Activated T-cell treated with anti-CD3 and anti-CD28 coated beads, Interleukin-2, amount 50 U/mL, for 4 hours (primary cell): ENCODE measurements around the gene GYS1. TPM values are rescaled to one million over a fixed set of nuclear protein-coding genes. Genes with fewer than 3 reads are reported as not detected.
A peak's percentile ranks its signal among the peaks of the same experiment; 100 is the strongest.

Experiments used
- ATAC-seq, 2 donors: fragments of 200-7000 bp; cut with Tn5 transposase; one replicate each; pipeline ENCODE4 v1.10.0; 2021
- DNase-seq: peaks from one replicate; pipeline ENCODE4 v3.0.0-alpha.2; 2020
- H3K27me3 Mint-ChIP-seq: one replicate; pipeline ENCODE4 v1.8.0; 2021; ENCODE audit warnings: low read depth, mixed read lengths
- H3K36me3 Mint-ChIP-seq: one replicate; pipeline ENCODE4 v1.8.0; 2022; ENCODE audit warnings: mixed read lengths; ENCODE audit not compliant: insufficient read depth
- H3K4me1 Mint-ChIP-seq: one replicate; pipeline ENCODE4 v1.8.0; 2021; ENCODE audit warnings: low read depth, mixed read lengths
- H3K4me3 Mint-ChIP-seq: one replicate; pipeline ENCODE4 v1.8.0; 2021; ENCODE audit warnings: mild to moderate bottlenecking, moderate library complexity, mixed read lengths
- H3K9me3 Mint-ChIP-seq: one replicate; pipeline ENCODE4 v1.8.0; 2021; ENCODE audit warnings: mixed read lengths
- total RNA-seq, 3 donors: library from RNA; stranded (reverse); gene quantifications; one replicate each; pipeline ENCODE4 v1.2.1, GENCODE V29; 2021

The GYS1 gene
- total RNA-seq, 3 donors from 2014 or later, result 34.5 to 41.1 (median 35.5) TPM

DNA sequence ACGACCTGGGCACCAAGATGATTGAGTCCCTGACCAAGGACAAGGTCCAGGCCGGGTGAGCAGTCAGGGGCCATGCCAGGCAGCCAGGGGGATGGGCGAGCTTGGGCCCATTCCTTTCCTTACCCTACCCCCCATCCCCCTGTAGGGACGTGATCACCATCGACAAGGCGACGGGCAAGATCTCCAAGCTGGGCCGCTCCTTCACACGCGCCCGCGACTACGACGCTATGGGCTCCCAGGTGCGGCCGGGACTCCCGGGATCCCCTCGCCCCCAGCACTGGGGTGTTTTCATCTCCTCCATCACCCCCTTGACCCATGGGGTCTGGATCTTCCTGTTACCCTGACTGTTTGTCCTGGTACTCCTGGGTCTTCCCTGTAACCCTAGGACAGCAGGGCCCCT lies 16.7 kb upstream of the GYS1 start:
- Mint-ChIP-seq H3K27me3 (no peaks in the 10 kb centered on the region), H3K4me3 (no peak overlapping the region), H3K9me3 (no peaks in the 10 kb centered on the region), H3K36me3 (peaks cover 12% of the 10 kb centered on the region), H3K4me1 (no peaks in the 10 kb centered on the region)
- no peak for DNase-seq
- no peak for ATAC-seq

DNA sequence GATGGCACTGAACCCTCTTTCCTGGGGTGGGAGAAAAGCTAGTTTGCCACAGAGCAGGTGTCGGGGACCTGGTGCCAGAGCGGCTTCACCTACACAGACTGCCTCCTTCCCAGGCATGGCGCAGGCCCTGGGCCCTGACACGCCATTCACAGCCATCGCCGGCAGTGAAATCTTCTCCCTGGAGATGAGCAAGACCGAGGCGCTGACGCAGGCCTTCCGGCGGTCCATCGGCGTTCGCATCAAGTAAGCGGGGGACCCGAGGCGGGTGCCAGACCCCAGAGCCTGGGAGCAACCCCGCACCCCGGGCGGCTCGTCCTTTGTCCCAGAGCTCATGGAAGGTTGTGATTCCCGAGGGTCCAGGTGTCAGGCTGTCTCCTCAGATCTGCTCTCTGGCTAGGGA lies 13.8 kb upstream of the GYS1 start:
- Mint-ChIP-seq H3K4me3 (no peak overlapping the region), H3K36me3 (peaks cover 14% of the 10 kb centered on the region), H3K9me3 (no peaks in the 10 kb centered on the region), H3K27me3 (no peaks in the 10 kb centered on the region), H3K4me1 (no peaks in the 10 kb centered on the region)
- no peak for ATAC-seq
- no peak for DNase-seq

DNA sequence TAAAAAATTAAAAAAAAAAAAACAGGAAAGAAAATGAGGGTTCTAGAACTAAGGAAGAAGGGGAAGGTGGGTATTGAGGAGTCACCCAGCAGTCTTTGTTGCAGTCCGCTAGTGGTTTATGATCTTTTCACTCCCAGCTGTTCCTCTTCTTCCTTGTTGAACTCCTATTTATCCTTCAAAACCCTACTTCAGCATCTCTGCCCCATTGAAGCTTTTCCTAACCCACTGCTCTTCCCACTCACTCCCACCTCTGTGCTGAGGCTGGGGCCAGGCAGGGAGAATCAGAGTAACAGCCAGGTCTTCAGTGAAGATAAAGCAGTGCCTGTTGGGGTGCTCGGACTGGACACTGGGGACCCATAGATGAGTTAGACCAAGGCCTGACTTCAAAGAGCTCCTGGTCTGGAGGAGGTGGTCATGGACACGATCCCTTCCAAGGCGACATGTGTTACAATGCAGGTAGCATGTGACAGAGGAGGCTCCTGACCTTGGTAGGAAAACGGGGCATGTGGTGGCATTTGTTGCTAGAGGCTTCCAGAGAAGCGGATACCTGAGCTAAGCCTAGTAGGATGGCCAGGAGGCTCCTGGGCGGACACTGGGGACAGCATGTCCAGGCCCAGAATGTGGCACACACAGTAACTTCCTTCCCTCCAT lies 12.0 kb upstream of the GYS1 start:
- H3K4me1 Mint-ChIP-seq, result no peaks in the 10 kb centered on the region
- H3K36me3 Mint-ChIP-seq, result peaks cover 14% of the 10 kb centered on the region
- H3K4me3 Mint-ChIP-seq, result no peak overlapping the region
- ATAC-seq, result no peak
- no peak for DNase-seq
- no peaks in the 10 kb centered on the region for H3K27me3 Mint-ChIP-seq
- no peaks in the 10 kb centered on the region for H3K9me3 Mint-ChIP-seq

DNA sequence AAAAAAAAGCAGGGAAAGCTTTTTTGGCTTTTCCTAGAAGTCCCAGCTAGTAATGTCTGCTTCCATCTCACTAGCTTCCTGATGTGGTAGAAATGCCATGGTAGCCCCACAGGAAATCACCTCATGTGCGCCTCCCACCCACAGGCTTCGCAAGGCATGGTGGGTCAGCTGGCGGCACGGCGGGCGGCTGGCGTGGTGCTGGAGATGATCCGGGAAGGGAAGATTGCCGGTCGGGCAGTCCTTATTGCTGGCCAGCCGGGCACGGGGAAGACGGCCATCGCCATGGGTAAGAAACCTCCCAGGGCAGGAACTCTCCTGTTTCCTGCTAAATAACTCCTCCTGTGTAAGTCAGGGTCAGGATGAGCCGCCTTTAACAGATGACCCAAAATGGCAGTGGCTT lies 11.0 kb upstream of the GYS1 start:
- ATAC-seq, result no peak
- Mint-ChIP-seq H3K27me3 (no peaks in the 10 kb centered on the region), H3K36me3 (peaks cover 20% of the 10 kb centered on the region), H3K9me3 (no peaks in the 10 kb centered on the region), H3K4me3 (no peak overlapping the region), H3K4me1 (peaks cover 6% of the 10 kb centered on the region)
- no peak for DNase-seq

DNA sequence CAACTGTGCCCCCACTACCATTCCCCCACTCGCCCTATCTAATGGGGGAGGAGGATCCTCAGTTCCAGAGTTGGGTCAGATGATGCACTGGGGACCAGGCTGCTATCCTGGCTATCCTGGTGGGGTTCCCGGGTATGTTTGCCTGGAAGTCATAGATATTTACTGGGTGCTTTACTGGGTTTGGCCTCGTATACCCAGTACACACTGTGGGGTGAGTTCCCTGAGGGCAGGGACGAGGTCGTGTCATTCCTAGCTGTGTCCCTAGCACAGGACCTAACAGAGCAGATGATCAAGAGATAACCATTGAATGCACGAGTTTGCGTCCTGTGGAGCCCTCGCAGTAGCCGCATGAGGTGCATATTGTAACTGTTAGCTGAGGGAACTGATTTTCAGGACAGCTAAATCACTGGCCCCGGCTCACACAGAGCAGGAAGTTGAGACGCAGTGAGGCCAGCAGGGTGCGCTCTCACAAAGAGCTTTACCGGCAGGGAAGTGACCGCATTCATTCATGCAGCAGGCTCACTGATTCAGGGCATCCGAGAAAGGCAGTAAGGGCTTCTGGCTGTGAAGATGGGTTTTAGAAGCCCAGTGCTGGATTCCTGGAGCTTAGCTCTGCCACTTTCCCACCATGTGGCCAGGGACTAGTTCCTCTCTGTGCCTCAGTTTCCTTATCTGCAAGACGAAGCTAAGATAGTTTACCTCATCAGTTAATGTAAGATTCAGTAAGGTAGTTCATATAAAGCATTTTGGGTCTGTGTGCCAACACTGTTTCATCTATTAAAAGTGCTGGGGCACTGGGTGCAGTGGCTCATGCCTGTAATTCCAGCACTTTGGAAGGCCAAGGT lies 6.6 kb upstream of the GYS1 start:
- H3K4me1 Mint-ChIP-seq, result peaks cover 14% of the 10 kb centered on the region
- no peaks in the 10 kb centered on the region for H3K9me3 Mint-ChIP-seq
- ATAC-seq (peak; percentile 80 to 96), DNase-seq (peak; percentile 65)
- no peaks in the 10 kb centered on the region for H3K27me3 Mint-ChIP-seq
- H3K36me3 Mint-ChIP-seq, result peaks cover 22% of the 10 kb centered on the region
- H3K4me3 Mint-ChIP-seq, result no peak overlapping the region

DNA sequence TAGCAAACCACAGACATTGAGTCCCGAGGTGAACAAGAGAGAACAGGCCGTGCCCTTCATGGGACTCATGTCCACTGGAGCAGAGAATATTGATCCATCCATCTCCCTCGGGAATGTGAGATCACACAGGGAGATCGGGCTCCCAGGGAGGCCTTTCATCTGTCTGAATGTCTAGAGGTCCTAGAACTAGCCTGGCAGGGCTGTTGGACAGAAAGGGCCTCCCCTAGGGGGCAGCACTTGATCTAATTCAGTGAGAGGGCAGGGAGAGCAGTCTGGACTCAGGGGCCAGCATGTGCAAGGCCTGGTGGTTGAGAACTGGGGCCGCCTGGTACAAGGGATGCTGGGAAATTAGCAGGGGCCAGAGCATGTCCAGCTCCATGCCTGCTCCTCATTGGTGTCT lies 4.9 kb upstream of the GYS1 start:
- Mint-ChIP-seq H3K36me3 (peaks cover 21% of the 10 kb centered on the region), H3K27me3 (no peaks in the 10 kb centered on the region), H3K4me3 (no peak overlapping the region), H3K4me1 (peaks cover 22% of the 10 kb centered on the region), H3K9me3 (no peaks in the 10 kb centered on the region)
- ATAC-seq (no peak), DNase-seq (peak; percentile 43)

DNA sequence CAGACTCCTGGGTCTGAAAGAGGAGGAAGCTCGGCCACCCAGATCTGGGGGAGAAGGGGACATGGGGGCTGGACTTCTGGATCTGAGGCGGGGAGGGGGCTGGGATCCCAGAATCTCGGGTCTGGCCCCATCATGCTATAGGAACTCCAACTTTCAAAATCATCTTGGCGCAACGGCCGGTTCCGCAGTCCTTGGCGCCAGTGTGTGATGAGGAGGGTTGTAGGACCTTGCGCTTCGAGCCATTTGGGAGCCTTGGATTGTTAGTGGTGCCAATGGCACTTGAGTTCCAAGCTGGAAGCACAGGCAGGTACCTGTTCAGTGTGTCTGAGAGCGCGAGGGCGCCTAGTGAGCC lies 902 bp upstream of the GYS1 start:
- no peaks in the 10 kb centered on the region for H3K27me3 Mint-ChIP-seq
- no peak for DNase-seq
- H3K36me3 Mint-ChIP-seq, result peaks cover 17% of the 10 kb centered on the region
- H3K4me1 Mint-ChIP-seq, result peaks cover 33% of the 10 kb centered on the region
- ATAC-seq, result no peak
- no peaks in the 10 kb centered on the region for H3K9me3 Mint-ChIP-seq
- peak overlapping the region; percentile 95 for H3K4me3 Mint-ChIP-seq

DNA sequence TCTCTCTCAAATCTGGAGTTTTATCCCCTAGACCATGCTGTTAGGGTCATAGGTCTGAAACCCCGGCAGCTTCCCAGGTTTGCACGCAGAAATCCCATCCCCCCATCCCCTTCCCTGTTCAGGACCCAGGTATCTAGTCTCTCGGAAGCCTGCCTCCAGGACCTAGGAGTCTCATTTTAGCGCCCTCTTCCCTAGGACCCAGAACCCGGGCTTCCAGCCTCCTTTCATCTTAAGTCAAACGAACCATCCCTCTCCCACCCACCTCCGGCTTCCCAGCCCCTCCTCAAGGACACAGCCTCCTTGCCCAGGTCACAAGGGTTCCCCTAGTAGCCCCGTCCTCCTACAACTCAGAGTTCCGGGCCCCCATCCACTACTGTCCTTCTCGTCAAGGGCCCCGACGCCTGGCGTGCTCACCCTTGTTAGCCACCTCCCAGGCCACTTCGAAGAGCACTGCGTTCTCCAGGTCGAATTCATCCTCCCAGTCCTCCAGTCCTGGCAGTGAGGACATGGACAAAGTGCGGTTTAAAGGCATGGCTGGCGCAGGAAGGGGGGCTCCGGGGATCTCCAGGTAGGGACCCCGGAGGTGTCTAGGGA lies 431 bp downstream of the GYS1 start:
- DNase-seq, result no peak
- H3K36me3 Mint-ChIP-seq, result peaks cover 22% of the 10 kb centered on the region
- peaks cover 37% of the 10 kb centered on the region for H3K4me1 Mint-ChIP-seq
- no peak for ATAC-seq
- H3K9me3 Mint-ChIP-seq, result no peaks in the 10 kb centered on the region
- no peaks in the 10 kb centered on the region for H3K27me3 Mint-ChIP-seq
- peak overlapping the region; percentile 95 for H3K4me3 Mint-ChIP-seq

DNA sequence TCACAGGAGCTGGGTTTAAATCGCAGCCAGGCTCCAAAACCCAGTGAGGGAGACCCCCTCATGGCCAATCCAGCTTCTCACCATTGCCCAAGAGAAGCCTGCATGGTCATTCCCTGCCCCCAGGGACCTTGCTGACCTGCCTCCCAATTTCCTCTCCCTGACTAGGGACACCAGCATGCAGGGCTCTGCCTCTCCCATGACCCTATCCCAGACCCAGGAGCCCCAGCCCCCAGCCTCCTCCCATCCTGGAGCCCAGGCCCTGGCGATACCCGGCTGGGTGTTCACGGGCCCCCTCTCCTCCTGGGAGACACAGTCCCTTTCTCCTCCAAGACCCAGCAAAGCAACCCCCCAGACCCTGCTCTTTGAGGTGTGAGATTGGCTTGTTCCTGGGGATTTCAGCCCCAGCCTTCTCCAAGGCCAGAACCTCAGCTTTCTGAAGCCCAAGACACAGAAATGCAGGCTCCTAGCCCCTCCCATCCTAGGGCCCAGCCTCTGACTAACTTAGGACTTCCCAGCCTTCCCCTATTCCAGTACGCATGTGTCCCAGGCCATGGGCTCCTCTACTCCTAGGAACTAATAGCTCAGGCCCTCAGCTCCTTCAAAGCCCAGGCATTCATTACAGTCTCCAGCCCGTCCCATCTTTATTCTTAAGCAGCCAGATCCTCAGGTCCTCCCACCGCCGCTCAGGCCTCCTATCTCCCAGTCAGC lies 1.1 kb downstream of the GYS1 start:
- Mint-ChIP-seq H3K4me3 (peak overlapping the region; percentile 95), H3K27me3 (no peaks in the 10 kb centered on the region), H3K9me3 (no peaks in the 10 kb centered on the region), H3K4me1 (peaks cover 40% of the 10 kb centered on the region), H3K36me3 (peaks cover 20% of the 10 kb centered on the region)
- DNase-seq, result no peak
- no peak for ATAC-seq

DNA sequence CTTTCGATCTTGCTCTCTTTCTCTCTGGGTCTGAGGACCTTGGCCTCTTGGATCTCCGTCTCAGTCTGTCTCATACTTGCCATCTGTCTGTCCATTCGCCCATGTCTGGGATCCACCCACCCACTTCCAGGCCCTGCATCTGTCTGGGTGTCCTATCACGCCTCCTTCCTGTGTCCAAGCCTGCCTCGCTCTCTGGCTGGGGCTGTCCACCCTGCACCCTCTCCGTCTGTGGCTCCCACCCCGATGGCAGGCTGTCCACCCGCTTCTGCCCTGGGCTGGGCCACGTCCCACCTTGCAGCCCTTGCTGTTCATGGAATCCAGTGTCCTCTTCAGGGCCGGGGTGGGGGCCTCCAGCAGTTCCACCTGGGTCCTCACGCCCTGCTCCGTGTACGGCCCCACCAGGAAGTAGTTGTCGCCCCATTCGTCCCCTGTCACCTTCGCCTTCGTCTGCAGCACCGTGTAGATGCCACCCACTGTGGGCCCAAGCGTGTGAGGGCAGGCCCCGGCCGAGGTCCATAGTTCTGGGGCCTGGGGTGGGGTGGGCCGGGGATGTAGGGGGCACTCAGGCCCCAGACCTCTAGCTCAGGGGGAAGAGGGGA lies 2.0 kb downstream of the GYS1 start:
- ATAC-seq (no peak), DNase-seq (no peak)
- Mint-ChIP-seq H3K4me3 (no peak overlapping the region), H3K27me3 (no peaks in the 10 kb centered on the region), H3K4me1 (peaks cover 40% of the 10 kb centered on the region), H3K9me3 (no peaks in the 10 kb centered on the region), H3K36me3 (peaks cover 17% of the 10 kb centered on the region)

DNA sequence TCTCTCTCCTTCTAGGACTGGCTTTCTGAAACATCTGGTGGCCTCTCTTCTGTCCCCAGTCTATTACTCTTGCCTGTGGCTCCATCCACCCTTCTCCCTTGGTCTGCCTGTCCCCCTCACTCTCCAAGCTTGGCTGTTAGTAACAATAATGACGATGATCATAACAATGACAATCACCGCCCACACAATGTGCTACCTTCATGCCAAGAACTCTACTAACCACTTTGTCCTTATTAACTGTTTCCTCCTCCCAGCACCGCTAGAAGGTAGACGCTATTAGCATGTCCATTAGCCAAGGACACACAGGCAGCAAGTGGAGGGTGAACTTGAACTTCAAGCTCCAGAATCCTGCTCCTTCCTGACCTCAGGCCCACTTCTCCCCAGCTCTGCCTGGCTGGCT lies 2.7 kb downstream of the GYS1 start:
- no peaks in the 10 kb centered on the region for H3K27me3 Mint-ChIP-seq
- ATAC-seq, result no peak
- H3K9me3 Mint-ChIP-seq, result no peaks in the 10 kb centered on the region
- peaks cover 40% of the 10 kb centered on the region for H3K4me1 Mint-ChIP-seq
- no peak overlapping the region for H3K4me3 Mint-ChIP-seq
- peaks cover 17% of the 10 kb centered on the region for H3K36me3 Mint-ChIP-seq
- DNase-seq, result no peak

DNA sequence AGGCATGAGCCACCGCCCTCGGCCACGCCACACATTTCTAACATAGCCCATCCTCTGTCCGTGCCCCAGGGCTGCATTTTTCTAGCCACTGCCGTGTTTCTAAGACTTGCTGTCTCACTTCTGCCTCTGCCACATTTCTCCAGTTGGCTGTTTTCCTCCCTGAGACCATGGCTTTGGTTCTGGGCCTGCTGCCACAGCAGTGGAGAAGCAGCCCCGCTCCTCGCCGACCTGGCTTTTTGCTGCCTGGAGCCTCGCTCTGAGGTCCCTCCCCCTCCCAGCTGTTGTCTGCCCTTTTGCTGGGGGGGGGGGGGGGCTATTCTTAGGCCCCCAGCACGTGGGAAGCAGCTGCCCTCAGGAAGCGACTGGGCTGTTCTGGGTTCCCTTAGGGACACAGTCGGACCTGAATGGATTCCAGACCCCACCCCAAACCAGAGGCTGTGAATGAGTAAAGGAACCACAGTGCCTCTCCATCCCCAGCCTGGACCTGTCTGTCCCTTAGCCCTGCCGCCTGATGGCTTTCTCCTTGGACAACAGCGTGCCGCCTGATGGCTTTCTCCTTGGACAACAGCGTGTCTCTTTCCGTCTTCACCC lies 3.3 kb downstream of the GYS1 start:
- Mint-ChIP-seq H3K36me3 (peaks cover 15% of the 10 kb centered on the region), H3K4me1 (peaks cover 34% of the 10 kb centered on the region), H3K9me3 (no peaks in the 10 kb centered on the region), H3K4me3 (no peak overlapping the region), H3K27me3 (no peaks in the 10 kb centered on the region)
- no peak for DNase-seq
- ATAC-seq, result no peak

DNA sequence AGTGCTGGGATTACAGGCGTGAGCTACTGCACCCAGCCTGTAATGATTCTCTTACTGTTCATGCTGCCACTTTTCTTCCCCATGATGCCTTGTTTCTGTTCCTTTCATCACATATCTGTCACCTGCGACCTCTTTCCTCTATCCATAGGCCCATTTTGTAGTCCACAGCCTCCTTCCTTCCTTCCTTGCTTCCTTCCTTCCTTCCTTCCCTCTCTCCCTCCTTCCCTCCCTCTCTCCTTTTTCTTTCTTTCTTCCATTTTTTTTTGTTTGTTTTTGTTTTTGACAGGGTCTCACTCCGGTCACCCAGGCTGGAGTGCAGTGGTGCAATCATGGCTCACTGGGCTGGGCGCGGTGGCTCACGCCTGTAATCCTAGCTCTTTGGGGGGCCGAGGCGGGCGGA lies 4.2 kb downstream of the GYS1 start:
- Mint-ChIP-seq H3K4me3 (no peak overlapping the region), H3K27me3 (no peaks in the 10 kb centered on the region), H3K9me3 (no peaks in the 10 kb centered on the region), H3K36me3 (peaks cover 13% of the 10 kb centered on the region), H3K4me1 (peaks cover 28% of the 10 kb centered on the region)
- DNase-seq (no peak), ATAC-seq (no peak)

DNA sequence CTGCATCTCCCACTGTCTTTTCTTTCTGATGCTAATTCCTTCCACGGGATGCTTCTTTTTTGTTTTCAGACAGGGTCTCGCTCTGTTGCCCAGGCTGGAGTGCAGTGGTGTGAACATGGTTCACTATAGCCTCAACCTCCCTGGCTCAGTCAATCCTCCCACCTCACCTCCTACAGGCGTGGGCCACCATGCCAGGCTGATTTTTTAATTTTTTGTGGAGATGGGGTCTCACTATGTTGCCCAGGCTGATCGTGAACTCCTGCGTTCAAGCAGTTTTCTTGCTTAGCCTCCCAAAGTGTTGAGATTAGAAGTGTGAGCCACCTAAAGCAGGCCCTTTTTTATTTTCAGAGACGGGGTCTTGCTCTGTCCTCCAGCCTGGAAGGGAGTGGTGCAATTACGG lies 4.8 kb downstream of the GYS1 start:
- Mint-ChIP-seq H3K27me3 (no peaks in the 10 kb centered on the region), H3K4me1 (peaks cover 26% of the 10 kb centered on the region), H3K36me3 (peaks cover 15% of the 10 kb centered on the region), H3K9me3 (no peaks in the 10 kb centered on the region), H3K4me3 (no peak overlapping the region)
- DNase-seq (no peak), ATAC-seq (no peak)
